ENCODE data around the gene KMT5B. TPM values are rescaled to one million over a fixed set of nuclear protein-coding genes. Genes with fewer than 3 reads are reported as not detected.
"Not testable (repeated sequence)": the region's sequence is repeated elsewhere in the genome, so short reads cannot be mapped to it uniquely, and the experiment has no call there.

KMT5B gene
- total RNA-seq, 1 experiment from 2014 or later: 45.7 TPM

- Histone ChIP-seq H3K4me1 (replicated peaks; ENCODE audit: insufficient read depth) (no peaks in the 10 kb centered on the region; the same call in 1 of the 2 replicates), H3K79me2 (ENCODE audit: low read depth) (no peaks in the 10 kb centered on the region), H3F3A (ENCODE audit: insufficient read depth, low read depth) (peaks cover 5% of the 10 kb centered on the region; the same call in 1 of the 2 replicates), H3K4me2 (no peak overlapping the region), H3K27ac (no peak overlapping the region), H4K20me1 (ENCODE audit: insufficient read depth) (no peaks in the 10 kb centered on the region), H3K27me3 (ENCODE audit: insufficient read depth, low read depth) (no peaks in the 10 kb centered on the region), H3K9me3 (ENCODE audit: insufficient read depth, low read depth) (no peaks in the 10 kb centered on the region), H3K9me2 (ENCODE audit: insufficient read depth) (no peaks in the 10 kb centered on the region), H3K36me3 (ENCODE audit: low read depth) (no peaks in the 10 kb centered on the region), H2AFZ (no peak overlapping the region), H3K4me3 (no peak overlapping the region)
- POLR2A ChIA-PET (ENCODE audit: unreplicated experiment): no interaction called here
- intact Hi-C loops (cut with micrococcal nuclease; ENCODE audit: unreplicated experiment): no loop called here
- BruUV-seq (replicated peaks): no TSS peak
- no peak for DNase-seq
- TF ChIP-seq CTCF (conservative IDR thresholded peaks at IDR 0.05): no peak
- TF ChIP-seq EZH2 (IDR thresholded peaks at IDR 0.05; ENCODE audit: low read depth): no peak
- CTCF ChIA-PET: interaction anchor here (1.1 kb wide), 1 partner anchor 42 kb away, joined by 6 read pairs; no protein-coding TSS in a partner anchor
Measured at GRCh38 chr11:68255526-68255925, 42.4 kb upstream of the KMT5B start.

GRCh38 chr11:68254421-68254820 is 41.3 kb upstream of the KMT5B start:
- CTCF ChIA-PET: interaction anchor here (0.6 kb wide), 2 partner anchors 43 to 220 kb away, joined by 3 to 8 read pairs; no protein-coding TSS in a partner anchor
- H2AFZ ChIP-seq: no peak overlapping the region
- no peak overlapping the region for H3K4me2 ChIP-seq
- no peak overlapping the region for H3K4me3 ChIP-seq
- H3K79me2 ChIP-seq (ENCODE audit: low read depth): no peaks in the 10 kb centered on the region
- TF ChIP-seq CTCF (conservative IDR thresholded peaks at IDR 0.05) (no peak), EZH2 (IDR thresholded peaks at IDR 0.05; ENCODE audit: low read depth) (no peak)
- H3K9me2 ChIP-seq (ENCODE audit: insufficient read depth): no peaks in the 10 kb centered on the region
- no peaks in the 10 kb centered on the region for H3K36me3 ChIP-seq (ENCODE audit: low read depth)
- no peak for DNase-seq
- no peaks in the 10 kb centered on the region for H3K9me3 ChIP-seq (ENCODE audit: insufficient read depth, low read depth)
- intact Hi-C loops (cut with micrococcal nuclease; ENCODE audit: unreplicated experiment): no loop called here
- no peak overlapping the region for H3K27ac ChIP-seq
- POLR2A ChIA-PET (ENCODE audit: unreplicated experiment): no interaction called here
- no peaks in the 10 kb centered on the region; the same call in 1 of the 2 replicates for H3K4me1 ChIP-seq (replicated peaks; ENCODE audit: insufficient read depth)
- H3F3A ChIP-seq (ENCODE audit: insufficient read depth, low read depth): no peaks in the 10 kb centered on the region; the same call in 1 of the 2 replicates
- H4K20me1 ChIP-seq (ENCODE audit: insufficient read depth): no peaks in the 10 kb centered on the region
- BruUV-seq (replicated peaks): no TSS peak
- H3K27me3 ChIP-seq (ENCODE audit: insufficient read depth, low read depth): no peaks in the 10 kb centered on the region

GRCh38 chr11:68251765-68252164 is 38.7 kb upstream of the KMT5B start:
- Histone ChIP-seq H3K9me2 (ENCODE audit: insufficient read depth) (no peaks in the 10 kb centered on the region), H2AFZ (no peak overlapping the region), H3K4me3 (no peak overlapping the region), H3K4me1 (replicated peaks; ENCODE audit: insufficient read depth) (no peaks in the 10 kb centered on the region), H3K79me2 (ENCODE audit: low read depth) (no peaks in the 10 kb centered on the region), H3K27me3 (ENCODE audit: insufficient read depth, low read depth) (no peaks in the 10 kb centered on the region), H3K9me3 (ENCODE audit: insufficient read depth, low read depth) (no peaks in the 10 kb centered on the region), H3K36me3 (ENCODE audit: low read depth) (no peaks in the 10 kb centered on the region), H3K27ac (no peak overlapping the region), H4K20me1 (ENCODE audit: insufficient read depth) (no peaks in the 10 kb centered on the region), H3F3A (ENCODE audit: insufficient read depth, low read depth) (no peaks in the 10 kb centered on the region), H3K4me2 (no peak overlapping the region)
- no peak for DNase-seq
- intact Hi-C loops (cut with micrococcal nuclease; ENCODE audit: unreplicated experiment): no loop called here
- BruUV-seq (replicated peaks): no TSS peak
- POLR2A ChIA-PET (ENCODE audit: unreplicated experiment): interaction anchor here (0.7 kb wide), 1 partner anchor 105 kb away, joined by 3 read pairs; no protein-coding TSS in a partner anchor
- CTCF ChIA-PET: no interaction called here
- TF ChIP-seq CTCF (conservative IDR thresholded peaks at IDR 0.05) (no peak), EZH2 (IDR thresholded peaks at IDR 0.05; ENCODE audit: low read depth) (no peak)

- H3F3A ChIP-seq (ENCODE audit: insufficient read depth, low read depth); DNase-seq; intact Hi-C loops (cut with micrococcal nuclease; ENCODE audit: unreplicated experiment); H3K4me2 ChIP-seq; H3K27me3 ChIP-seq (ENCODE audit: insufficient read depth, low read depth); H3K27ac ChIP-seq; H3K9me2 ChIP-seq (ENCODE audit: insufficient read depth); H3K4me3 ChIP-seq; BruUV-seq (replicated peaks); H3K79me2 ChIP-seq (ENCODE audit: low read depth); POLR2A ChIA-PET (ENCODE audit: unreplicated experiment); H3K9me3 ChIP-seq (ENCODE audit: insufficient read depth, low read depth); H2AFZ ChIP-seq; H3K36me3 ChIP-seq (ENCODE audit: low read depth); H3K4me1 ChIP-seq (replicated peaks; ENCODE audit: insufficient read depth); H4K20me1 ChIP-seq (ENCODE audit: insufficient read depth); CTCF ChIA-PET: not testable (repeated sequence)
Measured at GRCh38 chr11:68244912-68245311, 31.8 kb upstream of the KMT5B start.

GRCh38 chr11:68243847-68244246 is 30.8 kb upstream of the KMT5B start:
- H3F3A ChIP-seq (ENCODE audit: insufficient read depth, low read depth); H4K20me1 ChIP-seq (ENCODE audit: insufficient read depth); BruUV-seq (replicated peaks); H3K4me2 ChIP-seq; H2AFZ ChIP-seq; H3K36me3 ChIP-seq (ENCODE audit: low read depth); H3K27ac ChIP-seq; H3K4me1 ChIP-seq (replicated peaks; ENCODE audit: insufficient read depth); H3K79me2 ChIP-seq (ENCODE audit: low read depth); CTCF ChIA-PET; H3K27me3 ChIP-seq (ENCODE audit: insufficient read depth, low read depth); H3K4me3 ChIP-seq; DNase-seq; H3K9me3 ChIP-seq (ENCODE audit: insufficient read depth, low read depth); POLR2A ChIA-PET (ENCODE audit: unreplicated experiment); intact Hi-C loops (cut with micrococcal nuclease; ENCODE audit: unreplicated experiment); H3K9me2 ChIP-seq (ENCODE audit: insufficient read depth): not testable (repeated sequence)

All from PC-9 (cell line).